Colon (tissue), 2 donors: ENCODE data around the gene DLG1.

ENCODE experiments used
- FAIRE-seq: peaks from 2 replicates; lab custom pipeline; 2012; peaks lifted over from hg19 to GRCh38; lab: Jason Lieb, UNC
- donor health status: control.
- donor health status: control.

Gene DLG1

DNA sequence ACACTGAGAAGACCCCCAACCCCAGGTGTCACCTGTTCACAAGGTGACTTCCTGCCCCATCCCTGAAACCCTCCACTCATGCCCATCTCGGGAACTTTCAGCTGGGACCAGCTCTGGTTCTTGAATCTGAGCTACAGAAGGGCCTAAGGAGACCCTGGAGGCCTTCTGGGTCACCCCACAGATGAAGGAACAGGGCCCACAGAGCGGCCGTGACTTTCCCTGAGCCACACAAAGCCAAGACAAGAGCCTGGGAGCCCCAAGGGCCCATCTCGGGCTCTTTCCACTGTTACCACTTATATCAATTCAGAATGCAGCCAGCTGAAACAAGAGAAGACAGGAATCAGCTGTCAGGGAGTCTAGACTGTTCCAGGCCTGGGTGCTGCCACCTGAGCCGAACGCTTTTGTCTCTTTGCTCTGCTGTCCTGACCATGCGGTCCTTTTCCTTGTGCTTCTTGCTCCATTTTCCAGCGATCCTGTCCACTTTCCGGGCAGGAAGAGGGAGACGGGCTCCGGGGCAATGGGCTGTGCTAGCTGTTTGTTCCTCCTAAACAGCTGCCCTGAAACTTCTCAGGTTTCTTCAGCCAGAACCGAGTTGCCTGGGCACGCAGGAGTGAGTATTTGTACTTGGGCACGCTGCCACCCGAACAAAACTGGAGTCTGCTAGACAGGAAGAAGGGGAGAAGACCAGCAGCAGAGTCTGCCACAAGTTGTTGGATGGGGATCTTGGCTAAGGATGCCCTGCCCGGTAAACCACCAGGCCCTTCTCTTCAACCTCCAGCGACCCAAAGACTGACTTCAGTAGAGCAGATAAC, 301.8 kb downstream of the DLG1 start:
- FAIRE-seq: no peak

DNA sequence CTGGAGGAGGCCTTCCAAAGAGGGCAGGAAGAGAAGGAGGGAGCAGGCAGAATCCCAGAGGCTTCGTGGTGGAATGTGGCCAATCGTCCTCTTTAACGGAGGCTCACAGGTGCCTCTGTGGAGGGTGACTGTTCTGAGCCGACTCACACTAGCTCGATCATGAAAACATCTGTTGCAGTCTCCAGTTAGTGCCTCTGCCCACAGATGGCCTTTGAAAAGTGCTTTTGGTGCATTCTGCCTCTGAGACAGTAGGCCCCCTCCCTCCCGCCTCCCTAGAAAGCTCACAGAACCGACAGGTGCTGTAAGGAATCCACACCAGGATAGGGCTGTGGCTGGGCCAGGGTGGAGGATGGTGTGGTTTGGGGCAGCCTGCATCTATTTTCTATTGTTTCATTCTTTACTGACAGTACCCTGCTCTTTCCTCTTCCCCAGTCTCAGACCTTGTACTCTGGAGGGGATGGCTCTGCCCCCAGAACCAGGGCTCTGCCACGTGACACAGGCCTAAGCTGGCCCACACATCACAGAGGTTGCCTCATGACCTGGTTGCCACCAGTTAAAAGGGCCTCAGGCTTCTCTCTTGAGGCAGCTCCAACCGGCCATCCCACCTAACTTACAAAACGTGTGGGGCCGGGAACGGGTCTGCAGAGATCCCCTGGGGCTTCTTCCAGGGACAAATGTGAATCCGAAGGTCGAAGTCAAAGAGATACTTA, 302.6 kb downstream of the DLG1 start:
- FAIRE-seq: no peak

DNA sequence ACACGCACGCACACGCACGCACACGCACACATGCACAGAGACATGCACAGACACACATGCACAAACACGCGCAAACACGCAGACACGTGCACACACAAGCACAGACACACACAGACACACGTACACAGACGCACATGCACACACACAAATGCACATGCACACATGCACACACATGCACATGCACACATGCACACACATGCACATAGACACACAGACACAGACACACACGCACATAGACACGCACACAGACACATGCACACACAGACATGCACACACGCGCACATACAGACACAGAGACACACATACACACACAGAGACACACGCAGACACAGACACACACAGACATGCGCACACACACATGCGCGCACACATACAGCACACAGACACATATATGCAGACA, 303.4 kb downstream of the DLG1 start:
- no peak for FAIRE-seq

DNA sequence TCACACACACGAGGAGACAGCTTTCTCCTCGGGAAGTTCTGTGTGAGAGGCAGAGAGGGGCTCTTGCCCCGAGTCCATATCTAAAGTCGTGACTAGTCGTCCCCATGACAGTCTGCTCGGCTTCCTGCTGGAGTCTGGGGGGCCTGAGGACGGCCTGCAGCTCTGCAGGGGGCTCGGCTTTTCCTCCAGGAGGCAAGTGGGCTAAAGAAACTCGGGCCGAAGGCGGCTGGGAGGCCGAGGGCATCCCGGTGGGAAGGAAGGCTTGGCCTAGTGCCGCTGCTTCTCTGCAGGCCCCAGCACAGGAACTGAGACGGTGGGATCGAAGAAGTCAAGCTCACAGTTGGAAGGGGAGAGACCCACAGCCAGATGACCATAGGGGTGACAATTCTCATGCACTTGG, 304.4 kb downstream of the DLG1 start:
- FAIRE-seq: no peak
